GM13976 (cell line): ENCODE data around the gene NDOR1.

ENCODE experiments used
- DNase-seq: peaks from one replicate; pipeline ENCODE4 v3.0.0; 2012; ENCODE audit warnings: low spot score
- in situ Hi-C: fragments of 300-500 bp; cut with MboI; formaldehyde crosslinking; loops from one replicate; pipeline ENCODE4 v1.12.0; 2022; ENCODE audit warnings: low sequenced_read_pairs, mixed read lengths, inconsistent platforms; ENCODE audit not compliant: unreplicated experiment
- TF ChIP-seq, protein P1 (sequence below): IDR thresholded peaks from 2 replicates; pipeline ENCODE4 v1.5.1; 2012; ENCODE audit warnings: borderline replicate concordance, mild to moderate bottlenecking; ENCODE audit not compliant: insufficient read depth; ENCODE audit errors: extremely low read depth, missing control alignments, control extremely low read depth

Gene NDOR1

DNA sequence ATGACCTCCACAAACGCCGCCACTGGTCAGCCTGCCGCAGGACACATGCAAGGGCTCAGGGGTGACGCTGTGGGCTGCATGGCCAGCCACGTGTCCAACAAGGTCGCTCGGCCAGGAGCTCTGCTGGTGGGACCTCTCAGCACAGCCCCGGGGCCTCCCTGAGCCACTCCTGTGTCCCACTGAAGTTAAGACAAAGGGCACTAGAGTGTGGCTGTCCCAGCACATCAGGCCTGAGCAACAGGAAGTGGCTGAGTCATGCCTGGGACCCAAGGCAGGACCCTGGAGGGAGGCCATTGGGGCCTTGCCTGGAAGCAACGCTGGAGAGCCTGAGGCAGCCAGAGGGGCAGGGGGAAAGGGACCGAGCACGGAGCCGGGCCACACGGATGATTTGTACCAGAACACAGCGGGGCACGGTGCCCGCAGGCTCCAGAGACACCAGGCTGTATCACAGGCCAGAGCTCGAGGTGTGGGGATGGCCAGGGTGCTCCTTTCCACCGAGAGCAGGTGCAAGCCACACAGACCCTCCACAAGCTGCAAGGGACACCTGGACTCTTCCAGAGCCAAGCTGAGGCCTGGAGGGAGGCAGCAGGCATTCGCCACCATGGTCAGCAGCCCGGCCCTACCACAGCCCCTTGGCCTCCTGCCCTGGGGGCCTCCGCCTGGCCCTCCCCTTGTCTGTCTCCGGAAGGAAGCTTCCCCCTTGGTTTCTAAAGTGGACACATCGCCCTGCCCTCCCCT, 27.1 kb upstream of the NDOR1 start:
- in situ Hi-C loops = no loop called here
- no peak for DNase-seq
- TF ChIP-seq, protein P1, sequence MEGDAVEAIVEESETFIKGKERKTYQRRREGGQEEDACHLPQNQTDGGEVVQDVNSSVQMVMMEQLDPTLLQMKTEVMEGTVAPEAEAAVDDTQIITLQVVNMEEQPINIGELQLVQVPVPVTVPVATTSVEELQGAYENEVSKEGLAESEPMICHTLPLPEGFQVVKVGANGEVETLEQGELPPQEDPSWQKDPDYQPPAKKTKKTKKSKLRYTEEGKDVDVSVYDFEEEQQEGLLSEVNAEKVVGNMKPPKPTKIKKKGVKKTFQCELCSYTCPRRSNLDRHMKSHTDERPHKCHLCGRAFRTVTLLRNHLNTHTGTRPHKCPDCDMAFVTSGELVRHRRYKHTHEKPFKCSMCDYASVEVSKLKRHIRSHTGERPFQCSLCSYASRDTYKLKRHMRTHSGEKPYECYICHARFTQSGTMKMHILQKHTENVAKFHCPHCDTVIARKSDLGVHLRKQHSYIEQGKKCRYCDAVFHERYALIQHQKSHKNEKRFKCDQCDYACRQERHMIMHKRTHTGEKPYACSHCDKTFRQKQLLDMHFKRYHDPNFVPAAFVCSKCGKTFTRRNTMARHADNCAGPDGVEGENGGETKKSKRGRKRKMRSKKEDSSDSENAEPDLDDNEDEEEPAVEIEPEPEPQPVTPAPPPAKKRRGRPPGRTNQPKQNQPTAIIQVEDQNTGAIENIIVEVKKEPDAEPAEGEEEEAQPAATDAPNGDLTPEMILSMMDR = no peak

GRCh38 chr9:137178939-137179630, 26.4 kb upstream of the NDOR1 start:
- TF ChIP-seq, protein P1 = no peak
- no peak for DNase-seq
- in situ Hi-C loops = no loop called here

- in situ Hi-C loops = no loop called here
- TF ChIP-seq, protein P1 = no peak
- DNase-seq = no peak
Observed at GRCh38 chr9:137179761-137180160, 25.7 kb upstream of the NDOR1 start.

DNA sequence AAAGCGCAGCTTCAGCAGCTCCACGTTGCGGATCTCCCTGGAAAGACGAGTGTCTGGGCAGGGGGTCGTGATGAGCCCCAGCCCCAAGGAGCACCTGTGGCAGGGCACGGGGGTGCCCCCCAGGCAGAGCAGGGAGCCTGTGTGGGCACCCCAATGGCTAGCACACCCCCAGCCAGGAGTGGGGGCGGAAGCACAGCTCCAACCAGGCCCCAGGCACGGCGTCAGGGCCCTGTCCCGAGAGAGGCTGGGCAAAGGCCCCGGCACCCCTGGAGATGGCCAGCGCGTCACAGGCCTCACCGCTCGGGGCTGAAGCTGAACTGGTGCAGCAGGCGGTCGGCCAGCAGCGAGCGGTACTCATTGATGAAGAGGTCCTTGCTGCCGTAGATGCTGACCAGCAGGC, 25.0 kb upstream of the NDOR1 start:
- in situ Hi-C loops = no loop called here
- DNase-seq = no peak
- TF ChIP-seq, protein P1 = no peak

- TF ChIP-seq, protein P1 = no peak
- in situ Hi-C loops = no loop called here
- no peak for DNase-seq
Observed at GRCh38 chr9:137181680-137182079, 23.8 kb upstream of the NDOR1 start.

DNA sequence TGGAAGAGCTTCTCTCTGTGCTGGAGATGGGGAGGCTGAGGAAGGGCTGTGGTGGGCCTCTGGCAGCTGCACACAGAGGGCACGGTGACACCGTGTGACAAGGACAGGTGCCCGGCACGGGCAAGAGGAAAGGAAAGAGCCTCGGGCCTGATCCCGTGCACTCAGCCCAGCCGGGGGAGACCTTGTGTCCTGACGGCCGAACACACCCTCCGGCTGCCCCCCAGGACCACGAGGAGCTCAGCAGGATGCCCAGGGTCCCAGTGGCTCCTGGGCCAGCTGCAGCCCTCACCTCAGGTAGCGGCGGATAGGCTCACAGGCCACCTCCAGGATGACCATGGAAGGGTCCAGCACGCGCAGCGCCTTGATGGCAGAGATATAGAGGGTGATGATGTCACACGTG, 22.7 kb upstream of the NDOR1 start:
- DNase-seq = no peak
- in situ Hi-C loops = no loop called here
- TF ChIP-seq, protein P1 = no peak
